ENCODE results near the gene ABCA7. TPM values are rescaled to one million over a fixed set of nuclear protein-coding genes. Genes with fewer than 3 reads are reported as not detected.

ABCA7 gene
- total and polyA plus RNA-seq, 2 of the 13 experiments (the other 11 are each of a cell fraction or from before 2014, with no cell fraction given), result 4.4 to 32.4 TPM

DNA sequence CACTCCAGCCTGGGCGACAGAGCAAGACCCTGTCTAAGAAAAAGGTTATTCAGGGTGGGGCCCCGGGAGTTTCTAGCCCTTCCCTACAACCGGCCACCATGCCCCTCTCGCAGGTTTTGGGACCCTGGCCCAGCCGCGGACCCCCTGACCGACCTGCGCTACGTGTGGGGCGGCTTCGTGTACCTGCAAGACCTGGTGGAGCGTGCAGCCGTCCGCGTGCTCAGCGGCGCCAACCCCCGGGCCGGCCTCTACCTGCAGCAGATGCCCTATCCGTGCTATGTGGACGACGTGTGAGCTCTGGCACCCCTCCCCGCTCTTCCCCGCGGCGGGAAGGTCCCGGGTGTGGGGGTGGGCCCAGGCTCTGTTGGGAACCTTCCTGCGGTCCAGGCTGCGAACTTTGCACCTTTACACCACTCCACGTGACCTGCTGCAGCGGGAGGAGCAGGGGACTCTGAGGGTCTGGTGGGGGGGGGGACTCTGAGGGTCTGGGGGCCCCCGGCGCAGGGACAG is 6.3 kb downstream of the ABCA7 start (continued):
- TF ChIP-seq, protein P1, sequence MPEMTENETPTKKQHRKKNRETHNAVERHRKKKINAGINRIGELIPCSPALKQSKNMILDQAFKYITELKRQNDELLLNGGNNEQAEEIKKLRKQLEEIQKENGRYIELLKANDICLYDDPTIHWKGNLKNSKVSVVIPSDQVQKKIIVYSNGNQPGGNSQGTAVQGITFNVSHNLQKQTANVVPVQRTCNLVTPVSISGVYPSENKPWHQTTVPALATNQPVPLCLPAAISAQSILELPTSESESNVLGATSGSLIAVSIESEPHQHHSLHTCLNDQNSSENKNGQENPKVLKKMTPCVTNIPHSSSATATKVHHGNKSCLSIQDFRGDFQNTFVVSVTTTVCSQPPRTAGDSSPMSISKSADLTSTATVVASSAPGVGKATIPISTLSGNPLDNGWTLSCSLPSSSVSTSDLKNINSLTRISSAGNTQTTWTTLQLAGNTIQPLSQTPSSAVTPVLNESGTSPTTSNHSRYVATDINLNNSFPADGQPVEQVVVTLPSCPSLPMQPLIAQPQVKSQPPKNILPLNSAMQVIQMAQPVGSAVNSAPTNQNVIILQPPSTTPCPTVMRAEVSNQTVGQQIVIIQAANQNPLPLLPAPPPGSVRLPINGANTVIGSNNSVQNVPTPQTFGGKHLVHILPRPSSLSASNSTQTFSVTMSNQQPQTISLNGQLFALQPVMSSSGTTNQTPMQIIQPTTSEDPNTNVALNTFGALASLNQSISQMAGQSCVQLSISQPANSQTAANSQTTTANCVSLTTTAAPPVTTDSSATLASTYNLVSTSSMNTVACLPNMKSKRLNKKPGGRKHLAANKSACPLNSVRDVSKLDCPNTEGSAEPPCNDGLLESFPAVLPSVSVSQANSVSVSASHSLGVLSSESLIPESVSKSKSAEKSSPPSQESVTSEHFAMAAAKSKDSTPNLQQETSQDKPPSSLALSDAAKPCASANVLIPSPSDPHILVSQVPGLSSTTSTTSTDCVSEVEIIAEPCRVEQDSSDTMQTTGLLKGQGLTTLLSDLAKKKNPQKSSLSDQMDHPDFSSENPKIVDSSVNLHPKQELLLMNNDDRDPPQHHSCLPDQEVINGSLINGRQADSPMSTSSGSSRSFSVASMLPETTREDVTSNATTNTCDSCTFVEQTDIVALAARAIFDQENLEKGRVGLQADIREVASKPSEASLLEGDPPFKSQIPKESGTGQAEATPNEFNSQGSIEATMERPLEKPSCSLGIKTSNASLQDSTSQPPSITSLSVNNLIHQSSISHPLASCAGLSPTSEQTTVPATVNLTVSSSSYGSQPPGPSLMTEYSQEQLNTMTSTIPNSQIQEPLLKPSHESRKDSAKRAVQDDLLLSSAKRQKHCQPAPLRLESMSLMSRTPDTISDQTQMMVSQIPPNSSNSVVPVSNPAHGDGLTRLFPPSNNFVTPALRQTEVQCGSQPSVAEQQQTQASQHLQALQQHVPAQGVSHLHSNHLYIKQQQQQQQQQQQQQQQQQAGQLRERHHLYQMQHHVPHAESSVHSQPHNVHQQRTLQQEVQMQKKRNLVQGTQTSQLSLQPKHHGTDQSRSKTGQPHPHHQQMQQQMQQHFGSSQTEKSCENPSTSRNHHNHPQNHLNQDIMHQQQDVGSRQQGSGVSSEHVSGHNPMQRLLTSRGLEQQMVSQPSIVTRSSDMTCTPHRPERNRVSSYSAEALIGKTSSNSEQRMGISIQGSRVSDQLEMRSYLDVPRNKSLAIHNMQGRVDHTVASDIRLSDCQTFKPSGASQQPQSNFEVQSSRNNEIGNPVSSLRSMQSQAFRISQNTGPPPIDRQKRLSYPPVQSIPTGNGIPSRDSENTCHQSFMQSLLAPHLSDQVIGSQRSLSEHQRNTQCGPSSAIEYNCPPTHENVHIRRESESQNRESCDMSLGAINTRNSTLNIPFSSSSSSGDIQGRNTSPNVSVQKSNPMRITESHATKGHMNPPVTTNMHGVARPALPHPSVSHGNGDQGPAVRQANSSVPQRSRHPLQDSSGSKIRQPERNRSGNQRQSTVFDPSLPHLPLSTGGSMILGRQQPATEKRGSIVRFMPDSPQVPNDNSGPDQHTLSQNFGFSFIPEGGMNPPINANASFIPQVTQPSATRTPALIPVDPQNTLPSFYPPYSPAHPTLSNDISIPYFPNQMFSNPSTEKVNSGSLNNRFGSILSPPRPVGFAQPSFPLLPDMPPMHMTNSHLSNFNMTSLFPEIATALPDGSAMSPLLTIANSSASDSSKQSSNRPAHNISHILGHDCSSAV (CRISPR knock-in tag; IDR thresholded peaks at IDR 0.05; ENCODE audit: borderline replicate concordance), result no peak
- TF ChIP-seq ATF7 (IDR thresholded peaks at IDR 0.05), result no peak
- TF ChIP-seq ATF7 (CRISPR knock-in tag; IDR thresholded peaks at IDR 0.05), result no peak
- TF ChIP-seq ZNF430 (CRISPR knock-in tag; IDR thresholded peaks at IDR 0.05), result peak; percentile 71
- TF ChIP-seq ZNF343 (CRISPR knock-in tag; IDR thresholded peaks at IDR 0.05), result no peak
- peak; percentile 40; the same call in 1 of the 2 replicates for TF ChIP-seq GABPB1 (CRISPR knock-in tag; IDR thresholded peaks at IDR 0.05)
- TF ChIP-seq AGO1 (IDR thresholded peaks at IDR 0.05; ENCODE audit: low read depth, low read length, poor library complexity, severe bottlenecking), result no peak
- TF ChIP-seq BHLHE40 (IDR thresholded peaks at IDR 0.05; ENCODE audit: low read length), result peak; percentile 67
- TF ChIP-seq, protein P2, sequence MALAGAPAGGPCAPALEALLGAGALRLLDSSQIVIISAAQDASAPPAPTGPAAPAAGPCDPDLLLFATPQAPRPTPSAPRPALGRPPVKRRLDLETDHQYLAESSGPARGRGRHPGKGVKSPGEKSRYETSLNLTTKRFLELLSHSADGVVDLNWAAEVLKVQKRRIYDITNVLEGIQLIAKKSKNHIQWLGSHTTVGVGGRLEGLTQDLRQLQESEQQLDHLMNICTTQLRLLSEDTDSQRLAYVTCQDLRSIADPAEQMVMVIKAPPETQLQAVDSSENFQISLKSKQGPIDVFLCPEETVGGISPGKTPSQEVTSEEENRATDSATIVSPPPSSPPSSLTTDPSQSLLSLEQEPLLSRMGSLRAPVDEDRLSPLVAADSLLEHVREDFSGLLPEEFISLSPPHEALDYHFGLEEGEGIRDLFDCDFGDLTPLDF (CRISPR knock-in tag; IDR thresholded peaks at IDR 0.05), result 0 out of 2 replicates have a peak, but pooled peaks have one; percentile 23
- TF ChIP-seq ZNF180 (CRISPR knock-in tag; IDR thresholded peaks at IDR 0.05; ENCODE audit: borderline replicate concordance, low read depth), result no peak
- peak; percentile 51; the same call in 1 of the 2 replicates for TF ChIP-seq RARA (CRISPR knock-in tag; IDR thresholded peaks at IDR 0.05)
- peak; percentile 63; the same call in 1 of the 2 replicates for TF ChIP-seq ZIK1 (CRISPR knock-in tag; IDR thresholded peaks at IDR 0.05; ENCODE audit: borderline replicate concordance, low read depth)
- no peak; a peak in 1 of 4 replicates for TF ChIP-seq POLR2A (IDR thresholded peaks at IDR 0.05; ENCODE audit: insufficient read depth in 1 of 2, low read depth in 2 of 2, low read length in 2 of 2)
- TF ChIP-seq NR2F1 (CRISPR knock-in tag; IDR thresholded peaks at IDR 0.05), result no peak
- TF ChIP-seq ZNF354B (CRISPR knock-in tag; IDR thresholded peaks at IDR 0.05), result no peak
- TF ChIP-seq RNF2 (conservative IDR thresholded peaks at IDR 0.05; ENCODE audit: low read depth), result 0 out of 2 replicates have a peak, but pooled peaks have one; percentile 62
- TF ChIP-seq ZNF782 (CRISPR knock-in tag; IDR thresholded peaks at IDR 0.05; ENCODE audit: borderline replicate concordance), result no peak
- TF ChIP-seq, protein P3, sequence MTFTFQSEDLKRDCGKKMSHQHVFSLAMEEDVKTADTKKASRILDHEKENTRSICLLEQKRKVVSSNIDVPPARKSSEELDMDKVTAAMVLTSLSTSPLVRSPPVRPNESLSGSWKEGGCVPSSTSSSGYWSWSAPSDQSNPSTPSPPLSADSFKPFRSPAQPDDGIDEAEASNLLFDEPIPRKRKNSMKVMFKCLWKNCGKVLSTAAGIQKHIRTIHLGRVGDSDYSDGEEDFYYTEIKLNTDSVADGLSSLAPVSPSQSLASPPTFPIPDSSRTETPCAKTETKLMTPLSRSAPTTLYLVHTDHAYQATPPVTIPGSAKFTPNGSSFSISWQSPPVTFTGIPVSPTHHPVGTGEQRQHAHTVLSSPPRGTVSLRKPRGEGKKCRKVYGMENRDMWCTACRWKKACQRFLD (CRISPR knock-in tag; IDR thresholded peaks at IDR 0.05; ENCODE audit: borderline replicate concordance), result no peak
- TF ChIP-seq, protein P4, sequence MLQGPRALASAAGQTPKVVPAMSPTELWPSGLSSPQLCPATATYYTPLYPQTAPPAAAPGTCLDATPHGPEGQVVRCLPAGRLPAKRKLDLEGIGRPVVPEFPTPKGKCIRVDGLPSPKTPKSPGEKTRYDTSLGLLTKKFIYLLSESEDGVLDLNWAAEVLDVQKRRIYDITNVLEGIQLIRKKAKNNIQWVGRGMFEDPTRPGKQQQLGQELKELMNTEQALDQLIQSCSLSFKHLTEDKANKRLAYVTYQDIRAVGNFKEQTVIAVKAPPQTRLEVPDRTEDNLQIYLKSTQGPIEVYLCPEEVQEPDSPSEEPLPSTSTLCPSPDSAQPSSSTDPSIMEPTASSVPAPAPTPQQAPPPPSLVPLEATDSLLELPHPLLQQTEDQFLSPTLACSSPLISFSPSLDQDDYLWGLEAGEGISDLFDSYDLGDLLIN (CRISPR knock-in tag; IDR thresholded peaks at IDR 0.05; ENCODE audit: borderline replicate concordance), result peak; percentile 30; the same call in 1 of the 2 replicates

All from HepG2 (cell line).